Choroid plexus epithelial cell (primary cell): ENCODE measurements around the gene CCR3.
A peak's percentile ranks its signal among the peaks of the same experiment; 100 is the strongest.

Experiments
- DNase-seq: peaks from one replicate; pipeline ENCODE4 v3.0.0-alpha.2; 2010; ENCODE audit warnings: low read depth
- H3K4me3 ChIP-seq: 2 replicates; pipeline ENCODE4 v1.5.1; 2011; ENCODE audit warnings: low read depth, mild to moderate bottlenecking, control low read depth, low read length, moderate library complexity
- TF ChIP-seq, protein P1 (sequence below): conservative IDR thresholded peaks from 2 replicates; pipeline ENCODE4 v1.5.1; 2011; ENCODE audit warnings: low read depth, mild to moderate bottlenecking, control low read depth, inconsistent platforms, low read length, moderate library complexity

Gene CCR3

DNA sequence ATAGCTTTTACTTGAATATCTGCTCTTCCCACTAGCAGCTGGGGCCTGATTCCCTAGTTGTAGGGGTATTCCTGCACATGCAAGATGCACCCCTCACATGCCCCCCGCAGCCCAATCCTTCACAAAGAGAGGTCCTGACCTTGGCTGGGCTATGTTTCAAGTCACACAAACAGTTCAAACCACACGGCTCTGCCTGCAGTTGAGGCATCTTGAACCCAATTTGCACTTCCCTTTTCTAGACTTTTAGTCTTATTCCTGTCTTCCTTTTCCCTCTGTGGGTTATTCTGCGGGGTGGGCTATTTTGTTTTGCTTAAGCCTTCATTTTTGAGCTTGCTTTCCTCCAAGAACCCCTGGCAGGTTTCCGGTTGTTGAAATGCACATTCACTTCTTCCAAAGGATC lies 20.9 kb upstream of the CCR3 start:
- TF ChIP-seq, protein P1, sequence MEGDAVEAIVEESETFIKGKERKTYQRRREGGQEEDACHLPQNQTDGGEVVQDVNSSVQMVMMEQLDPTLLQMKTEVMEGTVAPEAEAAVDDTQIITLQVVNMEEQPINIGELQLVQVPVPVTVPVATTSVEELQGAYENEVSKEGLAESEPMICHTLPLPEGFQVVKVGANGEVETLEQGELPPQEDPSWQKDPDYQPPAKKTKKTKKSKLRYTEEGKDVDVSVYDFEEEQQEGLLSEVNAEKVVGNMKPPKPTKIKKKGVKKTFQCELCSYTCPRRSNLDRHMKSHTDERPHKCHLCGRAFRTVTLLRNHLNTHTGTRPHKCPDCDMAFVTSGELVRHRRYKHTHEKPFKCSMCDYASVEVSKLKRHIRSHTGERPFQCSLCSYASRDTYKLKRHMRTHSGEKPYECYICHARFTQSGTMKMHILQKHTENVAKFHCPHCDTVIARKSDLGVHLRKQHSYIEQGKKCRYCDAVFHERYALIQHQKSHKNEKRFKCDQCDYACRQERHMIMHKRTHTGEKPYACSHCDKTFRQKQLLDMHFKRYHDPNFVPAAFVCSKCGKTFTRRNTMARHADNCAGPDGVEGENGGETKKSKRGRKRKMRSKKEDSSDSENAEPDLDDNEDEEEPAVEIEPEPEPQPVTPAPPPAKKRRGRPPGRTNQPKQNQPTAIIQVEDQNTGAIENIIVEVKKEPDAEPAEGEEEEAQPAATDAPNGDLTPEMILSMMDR = no peak
- no peak for DNase-seq
- no peak overlapping the region for H3K4me3 ChIP-seq

DNA sequence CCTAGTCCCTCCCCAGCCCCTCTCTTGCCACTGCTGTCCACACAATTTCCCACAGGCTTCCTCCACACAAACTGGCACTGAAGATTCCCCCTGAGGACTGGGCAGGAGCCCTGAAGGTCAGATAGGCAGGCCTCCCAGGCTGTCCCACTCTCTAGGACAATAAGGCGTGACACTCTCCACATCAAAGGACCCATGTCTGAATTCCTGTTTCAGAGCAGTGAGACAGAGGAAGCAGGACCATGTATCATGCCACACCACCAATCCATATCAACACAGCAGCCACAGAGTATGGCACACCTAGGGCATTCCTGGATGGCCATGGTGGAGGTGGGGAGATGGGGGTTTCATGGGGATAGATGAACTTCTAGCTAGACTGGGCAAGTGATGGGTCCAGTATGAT lies 20.3 kb upstream of the CCR3 start:
- TF ChIP-seq, protein P1 = no peak
- DNase-seq = no peak
- no peak overlapping the region for H3K4me3 ChIP-seq

DNA sequence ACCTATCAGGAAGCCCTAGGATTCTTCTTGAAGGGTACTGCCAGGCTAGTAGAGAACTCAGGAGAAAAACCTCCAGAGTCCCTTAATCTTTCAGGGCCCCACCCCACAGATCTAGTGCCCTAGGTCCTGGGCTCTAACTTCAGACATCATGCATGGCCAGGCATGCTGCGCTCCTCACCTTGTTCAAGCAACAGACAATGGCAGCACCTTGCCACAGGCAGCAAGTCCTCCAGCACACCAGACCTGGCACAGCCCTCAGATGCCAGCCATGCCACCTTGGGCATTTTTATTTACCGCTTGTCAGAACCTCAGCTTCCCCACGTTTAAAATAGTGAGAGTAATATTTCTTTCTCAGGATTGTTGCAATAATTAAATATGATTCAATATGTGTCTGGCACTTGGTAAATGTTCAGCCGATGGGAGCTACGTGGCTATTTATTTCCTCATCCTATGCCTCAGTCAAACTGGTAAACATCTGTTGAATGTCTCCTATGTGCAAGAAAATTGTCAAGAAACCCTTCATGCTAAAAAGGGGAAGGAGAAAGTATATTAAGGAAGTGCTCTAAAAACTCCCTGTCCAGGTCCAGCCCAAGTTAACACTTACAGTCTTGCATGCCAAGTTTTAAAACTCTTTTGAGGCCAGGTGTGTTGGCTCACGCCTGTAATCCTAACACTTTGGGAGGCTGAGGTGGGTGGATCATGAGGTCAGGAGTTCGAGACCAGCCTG lies 19.7 kb upstream of the CCR3 start:
- DNase-seq = no peak
- H3K4me3 ChIP-seq = no peak overlapping the region
- TF ChIP-seq, protein P1 = no peak

DNA sequence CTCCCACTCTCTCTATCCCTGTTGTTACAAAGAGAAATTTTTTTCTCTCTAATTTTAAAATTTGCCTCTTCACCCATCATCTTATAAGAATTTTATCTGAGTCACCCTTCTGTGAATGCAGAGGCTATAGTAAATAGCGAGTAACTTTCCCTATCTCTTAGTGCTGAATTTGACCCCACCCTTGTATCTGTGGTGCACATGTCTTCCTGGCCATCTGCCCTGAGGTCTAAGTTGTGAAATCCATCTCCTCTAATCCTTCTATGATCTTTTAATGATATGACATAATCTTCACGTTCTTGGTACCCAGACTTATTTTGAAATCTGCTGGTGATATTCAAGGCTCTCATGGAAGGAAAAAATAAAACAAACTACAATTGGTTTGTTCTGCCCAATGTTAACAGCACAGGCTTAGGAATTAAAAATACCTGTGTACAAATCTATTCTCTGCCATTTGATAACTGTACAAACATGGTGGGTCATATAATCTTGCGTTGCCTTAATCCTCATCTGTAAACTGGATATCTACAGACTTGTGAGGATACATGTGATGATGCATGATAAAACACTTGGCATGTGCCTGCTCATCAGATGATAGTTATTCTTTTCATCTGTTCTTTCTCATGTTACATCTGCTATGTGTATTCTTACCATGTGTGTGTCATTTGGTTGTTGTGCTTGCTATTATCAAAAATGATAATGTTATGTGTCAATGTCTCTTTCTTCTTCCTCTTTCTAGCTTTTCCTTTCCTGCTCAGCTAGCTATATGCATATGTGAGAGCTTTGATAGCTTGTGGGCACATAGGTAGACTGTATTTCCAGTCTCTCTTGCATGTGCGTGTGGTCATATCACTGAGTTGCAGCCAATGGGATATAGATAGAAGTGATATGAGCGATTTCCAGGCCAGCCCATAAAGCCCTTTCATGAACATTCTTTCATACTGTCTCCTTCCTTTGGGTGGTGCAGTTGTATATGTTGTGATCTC lies 13.7 kb upstream of the CCR3 start:
- H3K4me3 ChIP-seq = no peak overlapping the region
- TF ChIP-seq, protein P1 = no peak
- peak; percentile 60 for DNase-seq

DNA sequence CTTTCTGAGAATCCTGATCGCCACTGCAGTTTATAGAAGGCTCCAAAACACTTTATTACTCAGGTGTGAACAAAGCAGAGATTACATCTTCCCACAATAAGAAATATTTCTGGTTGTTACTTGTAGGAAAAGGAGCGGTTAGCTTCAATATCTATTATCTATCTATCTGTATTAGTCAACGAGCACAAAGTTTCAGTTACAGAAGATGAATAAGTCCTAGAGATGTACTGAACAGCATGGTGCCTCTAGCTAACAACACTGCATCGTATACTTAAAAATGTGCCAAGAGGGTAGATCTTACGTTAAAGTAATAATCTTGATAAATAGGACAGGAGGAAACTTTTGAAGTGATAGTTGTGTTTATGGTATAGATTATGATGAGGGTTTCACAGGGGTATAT lies 10.9 kb upstream of the CCR3 start:
- TF ChIP-seq, protein P1 = no peak
- DNase-seq = no peak
- no peak overlapping the region for H3K4me3 ChIP-seq

DNA sequence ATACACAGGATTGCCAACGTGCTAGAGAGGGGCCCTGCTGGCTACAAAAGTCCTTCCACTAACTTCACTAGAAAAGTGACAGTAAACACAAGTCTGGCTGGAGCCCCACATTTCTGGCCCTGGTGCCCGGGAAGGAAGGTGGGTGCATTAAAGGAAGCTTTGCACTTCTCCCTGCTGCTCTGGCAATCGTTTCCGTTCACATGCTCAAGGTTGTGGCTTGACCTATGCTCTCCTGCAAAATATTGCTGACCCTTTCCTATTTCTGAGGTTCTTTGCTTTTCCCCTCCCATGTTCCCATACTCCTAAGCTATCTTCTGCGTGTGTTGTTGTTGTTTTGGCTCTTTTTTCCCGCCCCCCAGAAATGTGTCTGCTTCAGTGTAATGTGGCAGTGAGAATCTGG lies 9.1 kb upstream of the CCR3 start:
- no peak overlapping the region for H3K4me3 ChIP-seq
- TF ChIP-seq, protein P1 = no peak
- DNase-seq = no peak
